Measurements from ENCODE around the gene ARIH1.
A peak's percentile ranks its signal among the peaks of the same experiment; 100 is the strongest.
"Not testable (repeated sequence)": the region's sequence is repeated elsewhere in the genome, so short reads cannot be mapped to it uniquely, and the experiment has no call there.

Gene ARIH1, protein sequence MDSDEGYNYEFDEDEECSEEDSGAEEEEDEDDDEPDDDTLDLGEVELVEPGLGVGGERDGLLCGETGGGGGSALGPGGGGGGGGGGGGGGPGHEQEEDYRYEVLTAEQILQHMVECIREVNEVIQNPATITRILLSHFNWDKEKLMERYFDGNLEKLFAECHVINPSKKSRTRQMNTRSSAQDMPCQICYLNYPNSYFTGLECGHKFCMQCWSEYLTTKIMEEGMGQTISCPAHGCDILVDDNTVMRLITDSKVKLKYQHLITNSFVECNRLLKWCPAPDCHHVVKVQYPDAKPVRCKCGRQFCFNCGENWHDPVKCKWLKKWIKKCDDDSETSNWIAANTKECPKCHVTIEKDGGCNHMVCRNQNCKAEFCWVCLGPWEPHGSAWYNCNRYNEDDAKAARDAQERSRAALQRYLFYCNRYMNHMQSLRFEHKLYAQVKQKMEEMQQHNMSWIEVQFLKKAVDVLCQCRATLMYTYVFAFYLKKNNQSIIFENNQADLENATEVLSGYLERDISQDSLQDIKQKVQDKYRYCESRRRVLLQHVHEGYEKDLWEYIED

DNA sequence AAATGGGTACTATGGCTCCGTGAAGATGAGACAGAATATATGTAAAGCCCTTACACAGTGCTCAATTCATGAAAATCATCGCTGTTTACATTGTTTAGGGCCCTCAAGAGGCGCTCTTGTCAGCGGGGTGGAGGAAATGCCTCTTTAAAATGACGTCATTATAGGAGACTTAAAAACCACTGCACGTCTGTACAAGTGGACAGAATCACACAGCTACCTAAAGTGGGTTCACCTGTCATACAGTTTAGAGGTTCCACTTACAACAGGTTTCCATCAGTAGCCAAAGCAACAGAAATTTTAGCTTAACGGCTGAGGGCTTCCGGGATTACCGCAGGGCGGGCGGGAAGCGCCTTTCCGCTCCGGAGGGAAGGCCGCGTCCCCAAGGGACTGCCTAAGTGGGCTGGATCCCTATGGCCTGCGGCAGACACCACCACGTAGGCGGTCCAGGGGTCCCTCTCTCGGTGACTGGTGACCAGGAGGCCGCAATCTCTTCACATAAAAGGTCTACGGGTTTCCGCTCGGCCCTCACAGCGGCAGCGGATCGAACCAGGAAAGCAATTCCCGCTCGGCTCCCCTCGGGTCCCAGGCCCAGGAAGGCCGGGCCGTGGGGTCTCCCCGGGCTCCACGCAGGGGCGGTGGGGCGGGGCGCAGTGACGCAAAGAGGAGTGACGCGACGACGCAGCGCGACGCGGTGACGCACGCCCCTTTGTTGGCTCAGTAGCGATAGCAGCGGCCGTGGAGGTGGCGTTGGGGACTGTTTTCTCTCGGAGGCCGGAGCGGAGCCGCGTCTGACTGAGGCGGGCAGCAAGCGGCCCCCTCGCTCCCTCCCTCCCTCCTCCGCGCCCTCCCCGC lies at the start of gene ARIH1:
Gene ARIH1 (plus strand): TSS at position 717 of the 852 bp plus-strand sequence. CDS start 310 bp downstream, outside the sequence.
- H3K36me3 Mint-ChIP-seq = peaks cover 28% of the 10 kb centered on the region
- peaks cover 46% of the 10 kb centered on the region for H3K4me1 Mint-ChIP-seq
- H3K9me3 Mint-ChIP-seq = no peaks in the 10 kb centered on the region
- peak; percentile 96 for DNase-seq
- peak within 1 kb of the TSS; percentile 100 for H3K27ac Mint-ChIP-seq
- H3K27me3 Mint-ChIP-seq = no peaks in the 10 kb centered on the region
- peak within 1 kb of the TSS; percentile 97 for H3K4me3 Mint-ChIP-seq
- CTCF ChIA-PET = interaction anchor here (0.6 to 1.5 kb wide), 7 partner anchors 12 to 126 kb away, joined by 3 to 7 read pairs (median 4); no protein-coding TSS in a partner anchor

DNA sequence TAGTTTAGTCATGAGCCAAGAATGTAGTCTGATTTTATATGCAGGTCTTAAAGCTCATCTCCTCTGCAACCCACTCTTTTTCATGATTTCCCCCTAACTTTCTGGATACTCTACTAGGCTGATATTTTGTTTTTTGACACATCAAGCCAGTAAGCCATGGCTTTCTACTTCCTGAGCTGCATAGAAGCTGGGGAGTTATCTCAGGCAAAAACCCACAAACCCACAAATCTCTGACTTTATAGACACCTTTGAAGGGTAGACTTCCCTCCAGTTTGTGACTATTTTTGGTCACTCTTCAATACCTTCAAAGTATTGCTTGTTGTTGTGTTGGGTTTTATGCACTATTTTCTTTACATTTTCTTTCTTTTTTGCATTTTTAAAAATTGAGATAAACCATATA lies 47.4 kb upstream of the ARIH1 start:
- no peaks in the 10 kb centered on the region for H3K36me3 Mint-ChIP-seq
- peaks cover 8% of the 10 kb centered on the region for H3K4me1 Mint-ChIP-seq
- H3K4me3 Mint-ChIP-seq = no peak overlapping the region
- DNase-seq = no peak
- peaks cover 8% of the 10 kb centered on the region for H3K27me3 Mint-ChIP-seq
- H3K27ac Mint-ChIP-seq = no peak overlapping the region
- H3K9me3 Mint-ChIP-seq = peaks cover 22% of the 10 kb centered on the region
- CTCF ChIA-PET = interaction anchor here (0.6 kb wide), 1 partner anchor 624 kb away, joined by 3 read pairs; no protein-coding TSS in a partner anchor

DNA sequence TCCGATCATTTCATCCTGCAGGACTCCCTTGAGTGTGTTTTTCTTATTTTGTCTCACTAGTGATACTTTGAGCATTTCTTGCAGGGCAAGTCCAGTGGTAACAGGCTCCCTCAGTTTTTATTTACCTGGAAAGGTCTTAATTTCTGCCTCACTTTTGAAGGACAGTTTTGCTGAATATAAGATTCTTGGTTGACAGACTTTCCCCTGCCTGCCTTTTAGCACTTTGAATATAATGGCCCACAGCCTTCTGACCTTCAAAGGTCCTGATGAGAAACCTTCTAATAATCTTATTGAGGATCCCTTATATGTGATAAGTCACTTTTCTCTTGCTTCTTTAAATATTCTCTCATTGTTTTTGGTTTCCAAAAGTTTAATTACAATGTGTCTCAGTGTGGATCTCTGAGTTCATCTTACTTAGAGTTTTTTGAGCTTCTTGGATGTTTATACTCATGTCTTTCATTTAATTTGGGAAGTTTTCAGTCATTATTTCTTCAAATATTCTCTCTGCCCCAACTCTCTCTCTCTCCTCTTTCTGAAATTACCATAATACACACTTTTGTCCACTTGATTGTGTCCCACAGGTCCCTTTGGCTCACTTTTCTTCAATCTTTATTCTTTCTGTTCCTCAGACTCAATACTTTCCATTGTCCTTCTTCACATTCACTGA lies 36.3 kb upstream of the ARIH1 start:
- peaks cover 8% of the 10 kb centered on the region for H3K9me3 Mint-ChIP-seq
- no peak overlapping the region for H3K4me3 Mint-ChIP-seq
- no peak for DNase-seq
- H3K27ac Mint-ChIP-seq = no peak overlapping the region
- peaks cover 2% of the 10 kb centered on the region for H3K36me3 Mint-ChIP-seq
- CTCF ChIA-PET = no interaction called here
- H3K27me3 Mint-ChIP-seq = peaks cover 4% of the 10 kb centered on the region
- H3K4me1 Mint-ChIP-seq = no peaks in the 10 kb centered on the region

DNA sequence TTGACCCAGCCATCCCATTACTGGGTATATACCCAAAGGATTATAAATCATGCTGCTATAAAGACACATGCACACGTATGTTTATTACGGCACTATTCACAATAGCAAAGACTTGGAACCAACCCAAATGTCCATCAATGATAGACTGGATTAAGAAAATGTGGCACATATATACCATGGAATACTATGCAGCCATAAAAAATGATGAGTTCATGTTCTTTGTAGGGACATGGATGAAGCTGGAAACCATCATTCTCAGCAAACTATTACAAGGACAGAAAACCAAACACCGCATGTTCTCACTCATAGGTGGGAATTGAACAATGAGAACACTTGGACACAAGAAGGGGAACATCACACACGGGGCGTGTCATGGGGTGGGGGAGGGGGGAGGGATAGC lies 31.3 kb upstream of the ARIH1 start:
- H3K4me3 Mint-ChIP-seq, H3K4me1 Mint-ChIP-seq, CTCF ChIA-PET, H3K27ac Mint-ChIP-seq, H3K9me3 Mint-ChIP-seq, H3K36me3 Mint-ChIP-seq, DNase-seq: not testable (repeated sequence)
- H3K27me3 Mint-ChIP-seq = peaks cover 16% of the 10 kb centered on the region

DNA sequence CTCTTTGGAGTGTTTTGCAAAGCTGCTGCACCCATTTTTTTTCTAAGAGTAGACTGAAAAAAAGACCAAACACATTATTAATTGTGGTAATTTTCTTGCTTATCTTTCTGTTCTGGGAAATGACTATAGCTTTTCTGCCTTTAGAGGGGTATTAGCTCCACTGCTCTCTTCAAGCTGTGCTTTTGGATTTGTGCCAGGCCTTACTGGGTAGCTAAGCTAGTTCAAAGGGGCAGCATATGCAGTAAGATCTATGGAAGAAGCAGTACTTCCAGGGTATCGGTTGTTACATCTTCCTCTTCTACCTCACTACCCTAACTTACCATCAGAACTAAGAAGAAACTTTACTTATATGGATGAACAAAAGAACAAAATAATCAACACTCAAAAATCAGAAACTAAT lies 28.7 kb upstream of the ARIH1 start:
- no peak for DNase-seq
- Mint-ChIP-seq H3K36me3 (no peaks in the 10 kb centered on the region), H3K27me3 (peaks cover 16% of the 10 kb centered on the region), H3K9me3 (no peaks in the 10 kb centered on the region), H3K27ac (no peak overlapping the region), H3K4me1 (no peaks in the 10 kb centered on the region), H3K4me3 (no peak overlapping the region)
- CTCF ChIA-PET = no interaction called here

DNA sequence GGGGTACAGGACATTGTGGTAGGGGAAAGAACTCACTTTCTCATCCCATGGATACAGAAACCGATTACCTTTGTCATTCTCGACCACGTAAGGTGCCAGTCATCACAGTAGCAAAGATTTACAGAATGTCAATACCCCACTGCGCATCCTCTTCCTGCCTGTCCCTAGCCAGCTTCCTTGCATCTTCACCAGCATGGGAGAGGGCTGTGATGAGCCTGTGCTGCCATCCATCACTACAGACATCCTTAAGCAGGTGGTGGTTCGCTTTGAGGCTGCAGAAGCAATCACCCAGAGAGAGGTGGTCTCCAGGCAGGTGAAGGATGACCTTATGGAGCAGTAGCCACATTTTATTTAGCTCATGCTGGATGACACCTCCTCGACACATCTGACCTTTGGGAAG lies 23.3 kb upstream of the ARIH1 start:
- no peaks in the 10 kb centered on the region for H3K4me1 Mint-ChIP-seq
- peaks cover 21% of the 10 kb centered on the region for H3K27me3 Mint-ChIP-seq
- H3K9me3 Mint-ChIP-seq = no peaks in the 10 kb centered on the region
- H3K4me3 Mint-ChIP-seq = no peak overlapping the region
- DNase-seq = no peak
- H3K36me3 Mint-ChIP-seq = no peaks in the 10 kb centered on the region
- CTCF ChIA-PET = interaction anchor here (2.2 kb wide), 1 partner anchor 10 kb away, joined by 7 read pairs; no protein-coding TSS in a partner anchor
- no peak overlapping the region for H3K27ac Mint-ChIP-seq

DNA sequence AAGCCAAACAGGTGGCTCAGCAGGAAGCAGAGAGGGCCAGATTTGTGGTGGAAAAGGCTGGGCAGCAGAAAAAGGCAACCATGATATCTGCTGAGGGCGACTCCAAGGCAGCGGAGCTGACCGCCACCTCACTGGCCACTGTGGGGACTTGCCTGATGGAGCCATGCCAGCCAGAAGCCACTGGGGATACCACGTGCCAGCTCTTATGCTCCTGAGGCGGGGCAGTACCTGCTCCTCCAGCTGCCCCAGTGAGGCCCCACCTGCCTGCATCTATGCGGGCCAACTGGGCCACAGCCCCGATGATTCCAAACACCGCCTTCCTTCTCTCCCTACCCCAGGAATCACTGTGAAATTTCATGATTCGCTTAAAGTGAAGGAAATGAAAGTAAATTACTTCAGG lies 22.9 kb upstream of the ARIH1 start:
- Mint-ChIP-seq H3K27ac (no peak overlapping the region), H3K36me3 (no peaks in the 10 kb centered on the region), H3K4me3 (no peak overlapping the region), H3K4me1 (no peaks in the 10 kb centered on the region), H3K27me3 (peaks cover 17% of the 10 kb centered on the region), H3K9me3 (no peaks in the 10 kb centered on the region)
- CTCF ChIA-PET = no interaction called here
- no peak for DNase-seq

DNA sequence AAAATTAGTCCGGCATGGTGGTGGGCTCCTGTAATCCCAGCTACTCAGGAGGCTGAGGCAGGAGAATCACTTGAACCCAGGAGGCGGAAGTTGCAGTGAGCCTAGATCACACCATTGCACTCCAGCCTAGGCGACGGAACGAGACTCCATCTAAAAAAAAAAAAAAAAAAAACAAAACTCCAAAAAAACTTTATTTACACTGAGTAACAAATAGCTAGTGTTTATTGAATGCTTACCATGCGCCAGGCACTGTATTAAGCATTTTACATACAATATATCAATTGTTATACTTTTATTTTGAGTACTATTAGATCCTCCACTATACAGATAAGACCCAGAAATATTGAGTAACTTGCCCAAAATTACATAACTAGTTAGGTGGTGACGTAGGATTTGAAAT lies 17.4 kb upstream of the ARIH1 start:
- Mint-ChIP-seq H3K36me3 (no peaks in the 10 kb centered on the region), H3K27ac (no peak overlapping the region), H3K4me3 (no peak overlapping the region), H3K9me3 (no peaks in the 10 kb centered on the region), H3K27me3 (peaks cover 8% of the 10 kb centered on the region), H3K4me1 (peaks cover 5% of the 10 kb centered on the region)
- CTCF ChIA-PET = interaction anchor here (1.4 kb wide), 1 partner anchor 144 kb away, joined by 3 read pairs; no protein-coding TSS in a partner anchor
- DNase-seq = no peak

DNA sequence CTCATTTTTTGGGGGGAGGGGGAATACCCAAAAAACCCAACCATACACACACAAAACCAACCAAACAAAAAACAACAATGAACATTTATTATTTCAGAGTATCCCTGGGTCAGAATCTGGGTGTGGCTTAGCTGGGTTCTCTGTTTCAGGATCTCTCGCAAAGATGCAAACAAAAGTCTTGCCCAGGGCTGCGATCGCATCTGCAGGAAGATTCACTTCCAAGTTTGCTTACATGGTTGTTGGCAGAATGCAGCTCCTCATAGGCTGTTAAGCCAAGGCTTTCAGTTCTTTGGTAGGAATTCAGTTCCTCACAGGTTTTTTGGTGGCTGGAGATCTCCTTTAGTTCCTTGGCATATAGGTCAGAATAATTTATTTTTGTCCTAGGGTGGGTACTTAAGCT lies 13.7 kb upstream of the ARIH1 start:
- Mint-ChIP-seq H3K4me1 (peaks cover 22% of the 10 kb centered on the region), H3K36me3 (no peaks in the 10 kb centered on the region), H3K9me3 (no peaks in the 10 kb centered on the region), H3K27me3 (no peaks in the 10 kb centered on the region), H3K4me3 (no peak overlapping the region), H3K27ac (no peak overlapping the region)
- DNase-seq = no peak
- CTCF ChIA-PET = interaction anchor here (2.0 kb wide), 1 partner anchor 11 kb away, joined by 7 read pairs; no protein-coding TSS in a partner anchor

DNA sequence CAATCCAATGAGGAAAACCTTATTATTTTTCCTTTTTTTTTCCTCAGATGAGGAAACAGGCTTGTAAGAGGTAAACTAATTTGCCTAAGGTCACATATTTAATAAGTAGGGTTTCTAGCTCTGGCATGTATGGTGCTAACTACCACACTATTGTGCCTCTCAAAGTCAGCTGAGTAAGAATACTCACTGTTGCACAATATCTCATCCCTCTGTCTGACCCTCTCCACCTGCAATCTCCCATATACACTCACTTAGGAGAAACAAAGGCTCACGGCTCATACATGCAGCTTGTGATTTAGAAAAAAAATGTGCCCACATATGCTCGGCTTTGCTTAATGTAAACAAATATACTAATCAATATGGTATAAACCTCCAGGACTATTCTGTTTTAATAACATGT lies 10.4 kb upstream of the ARIH1 start:
- Mint-ChIP-seq H3K4me1 (peaks cover 22% of the 10 kb centered on the region), H3K9me3 (no peaks in the 10 kb centered on the region), H3K4me3 (no peak overlapping the region), H3K27ac (no peak overlapping the region), H3K36me3 (no peaks in the 10 kb centered on the region), H3K27me3 (no peaks in the 10 kb centered on the region)
- DNase-seq = no peak
- CTCF ChIA-PET = interaction anchor here (1.2 kb wide), 1 partner anchor 10 kb away, joined by 4 read pairs; no protein-coding TSS in a partner anchor

DNA sequence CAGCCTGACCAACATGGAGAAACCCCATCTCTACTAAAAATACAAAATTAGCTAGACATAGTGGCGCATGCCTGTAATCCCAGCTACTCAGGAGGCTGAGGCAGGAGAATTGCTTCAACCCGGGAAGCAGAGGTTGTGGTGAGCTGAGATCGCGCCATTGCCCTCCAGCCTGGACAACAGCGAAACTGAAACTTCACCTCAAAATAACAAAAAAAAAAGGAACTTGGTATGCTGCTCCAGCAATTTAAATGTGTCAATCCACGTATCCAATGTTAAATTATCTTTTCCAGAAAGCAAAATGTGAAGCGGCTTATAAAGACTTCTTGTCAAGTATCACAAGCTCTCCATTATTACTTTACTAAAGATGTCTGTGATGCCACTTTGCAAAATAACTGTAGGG lies 9.9 kb upstream of the ARIH1 start:
- no peaks in the 10 kb centered on the region for H3K27me3 Mint-ChIP-seq
- DNase-seq = no peak

DNA sequence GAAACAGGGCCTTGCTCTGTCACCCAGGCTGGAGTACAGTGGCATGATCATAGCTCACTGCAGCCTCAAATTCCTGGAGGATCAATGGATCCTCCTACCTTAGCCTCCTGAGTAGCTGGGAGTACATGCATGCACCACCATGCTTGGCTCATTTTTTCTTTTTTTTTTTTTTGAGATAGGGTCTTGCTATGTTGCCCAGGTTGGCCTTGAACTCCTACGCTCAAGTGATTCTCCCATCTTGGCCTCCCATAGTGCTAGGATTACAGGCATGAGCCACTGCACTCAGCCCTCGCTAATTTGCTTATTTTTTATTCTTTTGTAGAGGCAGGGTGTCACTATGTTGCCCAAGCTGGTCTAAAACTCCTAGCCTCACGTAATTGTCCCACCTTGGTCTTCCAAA lies 6.0 kb upstream of the ARIH1 start:
- no peak overlapping the region for H3K27ac Mint-ChIP-seq

More for the DNA sequence above, 9.9 kb upstream of the ARIH1 start:
- CTCF ChIA-PET = no interaction called here
- Mint-ChIP-seq H3K4me1 (peaks cover 22% of the 10 kb centered on the region), H3K4me3 (no peak overlapping the region), H3K27ac (no peak overlapping the region), H3K9me3 (no peaks in the 10 kb centered on the region), H3K36me3 (no peaks in the 10 kb centered on the region)

DNA sequence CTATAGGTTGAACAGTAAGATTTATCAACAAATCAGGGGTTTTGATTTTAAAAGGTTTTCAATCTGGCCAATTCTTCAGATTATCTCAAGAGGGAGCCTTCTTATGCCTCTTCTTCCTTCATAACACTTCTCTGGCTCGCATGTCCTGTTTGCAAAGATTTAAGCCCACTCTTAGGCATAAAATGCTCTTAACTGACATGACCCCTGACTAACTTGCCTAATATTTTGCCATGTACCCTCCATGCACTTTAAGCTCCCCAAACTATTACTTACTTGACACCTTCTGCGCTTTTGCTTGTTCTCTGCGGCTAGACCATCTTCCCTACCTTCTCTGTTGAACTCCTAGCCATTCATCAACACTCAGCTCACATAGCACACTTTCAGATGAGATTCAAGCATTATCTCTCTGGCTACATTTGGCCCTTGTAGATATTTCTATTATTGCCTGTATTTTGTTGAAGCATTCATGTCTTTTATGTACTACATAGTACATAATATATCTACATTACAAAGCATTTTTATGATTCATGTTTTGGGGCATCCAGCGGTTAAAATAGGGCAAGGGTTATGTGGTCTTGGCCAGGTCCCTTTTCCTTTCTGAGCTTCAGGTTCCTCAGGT lies 1.0 kb upstream of the ARIH1 start:
- Mint-ChIP-seq H3K9me3 (no peaks in the 10 kb centered on the region), H3K27ac (peak overlapping the region; percentile 100), H3K4me1 (peaks cover 40% of the 10 kb centered on the region), H3K27me3 (no peaks in the 10 kb centered on the region), H3K36me3 (peaks cover 22% of the 10 kb centered on the region), H3K4me3 (peak overlapping the region; percentile 97)
- DNase-seq = no peak
- CTCF ChIA-PET = interaction anchor here (0.6 to 1.5 kb wide), 7 partner anchors 11 to 127 kb away, joined by 3 to 7 read pairs (median 4); no protein-coding TSS in a partner anchor

More for the DNA sequence above, 6.0 kb upstream of the ARIH1 start:
- Mint-ChIP-seq H3K27me3 (no peaks in the 10 kb centered on the region), H3K4me1 (peaks cover 22% of the 10 kb centered on the region), H3K4me3 (no peak overlapping the region), H3K36me3 (no peaks in the 10 kb centered on the region), H3K9me3 (no peaks in the 10 kb centered on the region)
- no peak for DNase-seq
- CTCF ChIA-PET = no interaction called here

All from activated naive CD4-positive, alpha-beta T cell treated with anti-CD3 and anti-CD28 coated beads, Interleukin-2, amount 10 ng/mL, durations not matched to agents 7 days and 5 days (primary cell).